ENCODE measurements around the gene PCID2.

Gene PCID2

DNA sequence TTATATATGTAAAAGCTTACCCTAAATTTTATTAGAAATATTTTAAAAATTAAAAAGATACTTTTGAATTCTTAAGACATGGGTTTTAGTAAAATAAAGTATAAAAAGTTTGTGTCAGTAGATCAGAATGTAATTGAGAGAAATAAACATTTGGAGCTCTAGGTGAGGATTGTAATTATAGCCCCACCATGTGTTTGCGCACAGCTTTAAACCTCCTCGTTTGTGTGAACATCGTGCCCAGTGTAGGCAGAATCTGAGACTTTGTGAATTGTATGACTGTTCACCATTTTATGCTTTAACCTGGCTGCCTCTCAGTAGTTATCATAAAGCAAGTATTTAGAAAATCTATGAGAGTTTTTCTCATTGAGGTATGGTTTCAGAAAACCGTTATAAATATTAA is 30.1 kb upstream of the PCID2 start:
- Histone ChIP-seq H3K9me3 (ENCODE audit: insufficient read depth, low read length) (no peaks in the 10 kb centered on the region), H4K20me1 (ENCODE audit: low read depth, low read length) (no peaks in the 10 kb centered on the region), H3K9ac (ENCODE audit: low read length) (no peak overlapping the region), H3K9me2 (replicated peaks; ENCODE audit: insufficient read depth, low read length) (no peaks in the 10 kb centered on the region), H3K27me3 (ENCODE audit: low read length) (no peaks in the 10 kb centered on the region), H3K4me3 (ENCODE audit: insufficient read depth, low read length, poor library complexity, severe bottlenecking) (no peak overlapping the region), H3K27ac (ENCODE audit: low read depth, low read length) (no peak overlapping the region), H3F3A (ENCODE audit: insufficient read depth) (no peaks in the 10 kb centered on the region), H2AFZ (ENCODE audit: low read depth, low read length, severe bottlenecking) (no peak overlapping the region), H3K36me3 (ENCODE audit: low read length) (peaks cover 12% of the 10 kb centered on the region; the same call in 1 of the 2 replicates), H3K4me2 (ENCODE audit: low read depth, low read length, poor library complexity, severe bottlenecking) (no peak overlapping the region), H3K79me2 (ENCODE audit: insufficient read depth, low read length) (no peaks in the 10 kb centered on the region)
- TF ChIP-seq, protein P1, sequence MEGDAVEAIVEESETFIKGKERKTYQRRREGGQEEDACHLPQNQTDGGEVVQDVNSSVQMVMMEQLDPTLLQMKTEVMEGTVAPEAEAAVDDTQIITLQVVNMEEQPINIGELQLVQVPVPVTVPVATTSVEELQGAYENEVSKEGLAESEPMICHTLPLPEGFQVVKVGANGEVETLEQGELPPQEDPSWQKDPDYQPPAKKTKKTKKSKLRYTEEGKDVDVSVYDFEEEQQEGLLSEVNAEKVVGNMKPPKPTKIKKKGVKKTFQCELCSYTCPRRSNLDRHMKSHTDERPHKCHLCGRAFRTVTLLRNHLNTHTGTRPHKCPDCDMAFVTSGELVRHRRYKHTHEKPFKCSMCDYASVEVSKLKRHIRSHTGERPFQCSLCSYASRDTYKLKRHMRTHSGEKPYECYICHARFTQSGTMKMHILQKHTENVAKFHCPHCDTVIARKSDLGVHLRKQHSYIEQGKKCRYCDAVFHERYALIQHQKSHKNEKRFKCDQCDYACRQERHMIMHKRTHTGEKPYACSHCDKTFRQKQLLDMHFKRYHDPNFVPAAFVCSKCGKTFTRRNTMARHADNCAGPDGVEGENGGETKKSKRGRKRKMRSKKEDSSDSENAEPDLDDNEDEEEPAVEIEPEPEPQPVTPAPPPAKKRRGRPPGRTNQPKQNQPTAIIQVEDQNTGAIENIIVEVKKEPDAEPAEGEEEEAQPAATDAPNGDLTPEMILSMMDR (IDR thresholded peaks at IDR 0.05; ENCODE audit: insufficient read depth, low read length, poor library complexity, severe bottlenecking): no peak
- TF ChIP-seq EZH2phosphoT487 (conservative IDR thresholded peaks at IDR 0.05; ENCODE audit: low read length): no peak

DNA sequence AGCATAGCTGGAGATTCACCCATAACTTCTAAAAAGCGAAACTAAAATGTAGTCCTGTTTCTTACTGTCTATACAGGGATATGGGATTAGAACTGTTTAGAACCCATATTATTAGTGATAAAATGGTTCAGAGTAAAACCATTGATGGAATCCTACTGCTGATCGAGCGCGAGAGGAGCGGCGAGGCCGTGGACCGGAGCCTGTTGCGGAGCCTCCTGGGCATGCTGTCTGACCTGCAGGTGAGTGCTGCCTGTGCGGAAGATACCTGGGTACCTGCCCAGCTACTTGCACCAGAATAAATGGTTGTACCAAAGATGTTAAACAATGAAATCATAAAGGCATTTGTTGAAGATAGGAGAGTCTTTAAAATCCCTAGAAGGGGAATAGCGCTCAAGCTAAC is 24.6 kb upstream of the PCID2 start:
- no peaks in the 10 kb centered on the region for H3K9me2 ChIP-seq (replicated peaks; ENCODE audit: insufficient read depth, low read length)
- no peaks in the 10 kb centered on the region for H3K79me2 ChIP-seq (ENCODE audit: insufficient read depth, low read length)
- H3F3A ChIP-seq (ENCODE audit: insufficient read depth): no peaks in the 10 kb centered on the region
- no peaks in the 10 kb centered on the region for H4K20me1 ChIP-seq (ENCODE audit: low read depth, low read length)
- H3K27ac ChIP-seq (ENCODE audit: low read depth, low read length): no peak overlapping the region
- H3K9ac ChIP-seq (ENCODE audit: low read length): no peak overlapping the region
- no peak overlapping the region for H3K4me2 ChIP-seq (ENCODE audit: low read depth, low read length, poor library complexity, severe bottlenecking)
- no peak overlapping the region for H3K4me3 ChIP-seq (ENCODE audit: insufficient read depth, low read length, poor library complexity, severe bottlenecking)
- no peaks in the 10 kb centered on the region for H3K36me3 ChIP-seq (ENCODE audit: low read length)
- no peaks in the 10 kb centered on the region for H3K27me3 ChIP-seq (ENCODE audit: low read length)
- TF ChIP-seq, protein P1 (IDR thresholded peaks at IDR 0.05; ENCODE audit: insufficient read depth, low read length, poor library complexity, severe bottlenecking): no peak
- TF ChIP-seq EZH2phosphoT487 (conservative IDR thresholded peaks at IDR 0.05; ENCODE audit: low read length): no peak
- no peak overlapping the region for H2AFZ ChIP-seq (ENCODE audit: low read depth, low read length, severe bottlenecking)
- H3K9me3 ChIP-seq (ENCODE audit: insufficient read depth, low read length): no peaks in the 10 kb centered on the region

DNA sequence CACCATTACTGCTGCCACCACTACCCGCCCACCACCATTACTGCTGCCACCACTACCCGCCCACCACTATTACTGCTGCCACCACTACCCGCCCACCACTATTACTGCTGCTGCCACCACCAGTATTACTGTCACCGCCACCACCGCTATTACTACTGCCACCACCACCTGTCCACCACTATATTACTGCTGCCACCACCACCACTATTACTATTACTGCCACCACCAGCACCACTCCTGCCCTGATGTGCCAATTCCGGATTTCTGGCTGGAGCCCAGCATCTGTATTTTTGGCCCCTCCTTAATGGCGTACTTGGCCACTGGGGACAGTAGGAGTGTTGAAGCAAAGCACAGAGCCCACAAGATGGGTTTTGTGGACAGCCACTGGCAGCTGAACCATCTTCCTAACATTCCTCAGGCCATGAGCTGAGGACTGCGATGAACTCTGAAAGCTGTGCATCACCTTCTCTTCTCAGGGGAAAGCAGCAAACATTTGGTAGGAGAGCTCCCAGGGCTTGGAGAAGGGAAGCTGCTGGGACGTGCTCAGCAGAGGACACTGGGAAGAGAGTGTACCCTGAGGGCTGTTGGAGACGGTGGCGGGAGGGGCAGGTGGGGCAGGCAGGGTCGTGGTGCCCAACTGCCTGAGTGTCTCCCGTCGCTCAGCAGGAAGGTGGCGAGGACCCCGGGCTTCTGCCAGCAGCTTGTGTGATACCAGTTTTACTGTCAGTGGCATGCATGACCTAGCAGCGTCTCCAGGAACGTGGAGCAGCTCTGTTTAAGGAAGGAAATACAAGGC is 23.9 kb upstream of the PCID2 start:
- H3F3A ChIP-seq (ENCODE audit: insufficient read depth): no peaks in the 10 kb centered on the region
- H3K79me2 ChIP-seq (ENCODE audit: insufficient read depth, low read length): no peaks in the 10 kb centered on the region
- H2AFZ ChIP-seq (ENCODE audit: low read depth, low read length, severe bottlenecking): no peak overlapping the region
- H3K4me2 ChIP-seq (ENCODE audit: low read depth, low read length, poor library complexity, severe bottlenecking): no peak overlapping the region
- no peak overlapping the region for H3K9ac ChIP-seq (ENCODE audit: low read length)
- H3K27ac ChIP-seq (ENCODE audit: low read depth, low read length): no peak overlapping the region
- no peaks in the 10 kb centered on the region for H3K9me2 ChIP-seq (replicated peaks; ENCODE audit: insufficient read depth, low read length)
- H3K4me3 ChIP-seq (ENCODE audit: insufficient read depth, low read length, poor library complexity, severe bottlenecking): no peak overlapping the region
- no peaks in the 10 kb centered on the region for H4K20me1 ChIP-seq (ENCODE audit: low read depth, low read length)
- H3K9me3 ChIP-seq (ENCODE audit: insufficient read depth, low read length): no peaks in the 10 kb centered on the region
- H3K27me3 ChIP-seq (ENCODE audit: low read length): no peaks in the 10 kb centered on the region
- no peaks in the 10 kb centered on the region for H3K36me3 ChIP-seq (ENCODE audit: low read length)
- TF ChIP-seq, protein P1 (IDR thresholded peaks at IDR 0.05; ENCODE audit: insufficient read depth, low read length, poor library complexity, severe bottlenecking): no peak
- TF ChIP-seq EZH2phosphoT487 (conservative IDR thresholded peaks at IDR 0.05; ENCODE audit: low read length): no peak
